ENCODE data around the gene DGKD. TPM values are rescaled to one million over a fixed set of nuclear protein-coding genes. Genes with fewer than 3 reads are reported as not detected.

DGKD gene
- total and polyA plus RNA-seq, 2 donors (not counting 1 experiment from before 2014, with no cell fraction given), result 6.0 to 9.9 TPM

- H3K4me3 ChIP-seq (replicated peaks in 1 of 4; ENCODE audit: control extremely low read depth in 1 of 4, insufficient read depth in 1 of 4, low read depth in 3 of 4, low read length in 4 of 4), result no peak overlapping the region
- peaks cover 3% of the 10 kb centered on the region for H3K36me3 ChIP-seq (ENCODE audit: control insufficient read depth, insufficient read depth, low read length)
- H3K9me3 ChIP-seq (ENCODE audit: control insufficient read depth, insufficient read depth, low read depth, low read length), result no peaks in the 10 kb centered on the region
Measured at GRCh38 chr2:233436191-233436581, 81.9 kb downstream of the DGKD start.

DNA sequence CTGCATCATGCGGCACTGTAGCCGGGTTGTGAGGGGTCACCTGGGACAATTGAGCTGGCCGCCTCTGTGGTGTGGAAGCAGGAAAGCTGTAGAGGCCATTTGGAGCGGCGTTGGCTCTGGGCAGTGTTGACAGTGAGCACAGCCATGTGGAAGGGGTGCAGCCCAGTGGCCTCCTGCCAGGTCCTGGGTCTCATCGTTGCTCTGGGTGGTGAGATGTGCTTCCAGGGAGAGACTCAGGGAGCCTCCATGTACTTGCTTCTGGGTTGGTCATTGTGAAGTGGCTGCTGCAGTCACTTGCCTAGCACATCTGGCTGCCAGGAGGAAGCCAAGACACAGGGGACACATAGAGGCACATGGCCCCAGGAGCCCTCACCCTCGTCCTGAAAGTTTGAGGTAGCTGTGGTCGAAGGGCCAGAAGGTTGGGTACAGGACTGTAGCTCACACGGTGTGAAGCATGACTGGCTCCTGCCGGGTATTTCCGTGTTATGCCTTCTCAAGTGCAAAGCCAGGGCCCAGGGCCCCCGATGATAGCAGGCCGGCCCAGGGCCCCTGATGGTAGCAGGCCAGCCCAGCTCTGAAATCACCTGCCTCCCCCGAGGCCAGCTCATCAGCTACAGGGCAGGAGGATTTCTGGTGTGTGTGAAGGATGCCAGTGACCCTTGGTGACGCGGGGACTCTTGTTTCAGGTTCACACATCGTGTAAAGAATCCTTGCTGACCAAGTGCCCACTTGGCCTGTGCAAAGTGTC is 82.6 kb downstream of the DGKD start:
- peaks cover 3% of the 10 kb centered on the region for H3K36me3 ChIP-seq (ENCODE audit: control insufficient read depth, insufficient read depth, low read length)
- H3K27me3 ChIP-seq (ENCODE audit: control insufficient read depth, insufficient read depth, low read length), result no peaks in the 10 kb centered on the region
- no peak for DNase-seq (ENCODE audit: low read depth in 2 of 2)
- no peak overlapping the region for H2AFZ ChIP-seq (ENCODE audit: low read length)
- no peaks in the 10 kb centered on the region for H3K79me2 ChIP-seq (ENCODE audit: control insufficient read depth, insufficient read depth, low read length)
- no peak overlapping the region for H3K27ac ChIP-seq (ENCODE audit: insufficient read depth, low read length)
- TF ChIP-seq CTCF (conservative IDR thresholded peaks at IDR 0.05 in 1 of 2, IDR thresholded peaks at IDR 0.05 in 1 of 2; ENCODE audit: low read depth in 1 of 2, low read length in 2 of 2) (no peak), EZH2 (IDR thresholded peaks at IDR 0.05; ENCODE audit: low read length, missing control alignments) (no peak)
- no peak overlapping the region for H3K4me2 ChIP-seq (ENCODE audit: extremely low read depth, insufficient read depth, low read length)
- no peaks in the 10 kb centered on the region for H3K9me3 ChIP-seq (ENCODE audit: control insufficient read depth, insufficient read depth, low read depth, low read length)
- H3K4me1 ChIP-seq (ENCODE audit: control insufficient read depth, extremely low read depth, insufficient read depth, low read length), result no peaks in the 10 kb centered on the region
- no peaks in the 10 kb centered on the region for H4K20me1 ChIP-seq (ENCODE audit: control insufficient read depth, extremely low read depth, insufficient read depth, low read length)
- no peak overlapping the region for H3K9ac ChIP-seq (ENCODE audit: insufficient read depth, low read length)
- H3K4me3 ChIP-seq (replicated peaks in 1 of 4; ENCODE audit: control extremely low read depth in 1 of 4, insufficient read depth in 1 of 4, low read depth in 3 of 4, low read length in 4 of 4), result no peak overlapping the region

More at GRCh38 chr2:233436191-233436581, 81.9 kb downstream of the DGKD start:
- Histone ChIP-seq H3K27me3 (ENCODE audit: control insufficient read depth, insufficient read depth, low read length) (no peaks in the 10 kb centered on the region), H4K20me1 (ENCODE audit: control insufficient read depth, extremely low read depth, insufficient read depth, low read length) (no peaks in the 10 kb centered on the region), H3K9ac (ENCODE audit: insufficient read depth, low read length) (no peak overlapping the region), H3K79me2 (ENCODE audit: control insufficient read depth, insufficient read depth, low read length) (no peaks in the 10 kb centered on the region), H3K27ac (ENCODE audit: insufficient read depth, low read length) (no peak overlapping the region), H2AFZ (ENCODE audit: low read length) (no peak overlapping the region), H3K4me1 (ENCODE audit: control insufficient read depth, extremely low read depth, insufficient read depth, low read length) (no peaks in the 10 kb centered on the region), H3K4me2 (ENCODE audit: extremely low read depth, insufficient read depth, low read length) (no peak overlapping the region)
- no peak for DNase-seq (ENCODE audit: low read depth in 2 of 2)
- TF ChIP-seq EZH2 (IDR thresholded peaks at IDR 0.05; ENCODE audit: low read length, missing control alignments), result no peak

- Histone ChIP-seq H3K79me2 (ENCODE audit: control insufficient read depth, insufficient read depth, low read length) (no peaks in the 10 kb centered on the region), H3K9ac (ENCODE audit: insufficient read depth, low read length) (no peak overlapping the region), H3K4me1 (ENCODE audit: control insufficient read depth, extremely low read depth, insufficient read depth, low read length) (no peaks in the 10 kb centered on the region), H3K4me3 (replicated peaks in 1 of 4; ENCODE audit: control extremely low read depth in 1 of 4, insufficient read depth in 1 of 4, low read depth in 3 of 4, low read length in 4 of 4) (no peak overlapping the region), H4K20me1 (ENCODE audit: control insufficient read depth, extremely low read depth, insufficient read depth, low read length) (no peaks in the 10 kb centered on the region), H3K4me2 (ENCODE audit: extremely low read depth, insufficient read depth, low read length) (no peak overlapping the region), H3K27ac (ENCODE audit: insufficient read depth, low read length) (no peak overlapping the region), H3K27me3 (ENCODE audit: control insufficient read depth, insufficient read depth, low read length) (no peaks in the 10 kb centered on the region), H3K36me3 (ENCODE audit: control insufficient read depth, insufficient read depth, low read length) (peaks cover 3% of the 10 kb centered on the region), H3K9me3 (ENCODE audit: control insufficient read depth, insufficient read depth, low read depth, low read length) (no peaks in the 10 kb centered on the region), H2AFZ (ENCODE audit: low read length) (no peak overlapping the region)
- TF ChIP-seq EZH2 (IDR thresholded peaks at IDR 0.05; ENCODE audit: low read length, missing control alignments), result no peak
- no peak for TF ChIP-seq CTCF (conservative IDR thresholded peaks at IDR 0.05 in 1 of 2, IDR thresholded peaks at IDR 0.05 in 1 of 2; ENCODE audit: low read depth in 1 of 2, low read length in 2 of 2)
- no peak for DNase-seq (ENCODE audit: low read depth in 2 of 2)
Measured at GRCh38 chr2:233437439-233437955, 83.2 kb downstream of the DGKD start.

Data from fibroblast of lung (primary cell).